ENCODE results near the gene PRKCB.

- no peak for TF ChIP-seq CTCF (IDR thresholded peaks at IDR 0.05; ENCODE audit: insufficient read depth, low read length, poor library complexity, severe bottlenecking)
- no peak for TF ChIP-seq EZH2phosphoT487 (conservative IDR thresholded peaks at IDR 0.05; ENCODE audit: low read length)
Observed at GRCh38 chr16:24188021-24188542, 352.3 kb downstream of the PRKCB start.

Measured in SU-DHL-6 (cell line).